A549 (cell line): ENCODE data around the gene NRG3. TPM values are rescaled to one million over a fixed set of nuclear protein-coding genes. Genes with fewer than 3 reads are reported as not detected.

Experiments used
- ATAC-seq, 2 experiments: fragments of 200-7000 bp in 1 of 2; fragments of >200 bp in 1 of 2; cut with Nextera tagmentation in 1 of 2; cut with Tn5 transposase in 1 of 2; 3 replicates each; pipeline versions ENCODE4 v1.8.0 to v1.9.1; 2018 to 2020; ENCODE audit warnings: mild to moderate bottlenecking in 1 of 2, moderate library complexity in 1 of 2
- CTCF ChIA-PET: fragments of 300-600 bp; sonication (Branson Sonifier 250); formaldehyde crosslinking; extraction: SDS; loops from one replicate; lab custom pipeline; 2021; ENCODE audit warnings: antibody characterized with exemption, inconsistent platforms; lab: Yijun Ruan, JAX
- POLR2A ChIA-PET: fragments of 350-600 bp; formaldehyde crosslinking; extraction: SDS; loops from one replicate; lab custom pipeline; 2021; ENCODE audit warnings: antibody characterized with exemption, inconsistent platforms; lab: Yijun Ruan, JAX
- DNase-seq, 2 experiments: peaks; one replicate each; pipeline versions ENCODE4 v3.0.0 to v3.0.0-alpha.2; 2011 to 2016; ENCODE audit warnings: low read depth in 1 of 2, low spot score in 1 of 2
- FAIRE-seq: peaks from 2 replicates; lab custom pipeline; 2011; peaks lifted over from hg19 to GRCh38; lab: Jason Lieb, UNC
- H3K27ac ChIP-seq, 2 experiments: fragments of >200 bp; sonication (Bioruptor Twin); formaldehyde crosslinking; 3 replicates each; pipeline ENCODE4 v1.5.1; 2016 to 2017
- H3K4me1 ChIP-seq: fragments of >200 bp; sonication (Bioruptor Twin); formaldehyde crosslinking; 3 replicates; pipeline ENCODE4 v1.6.1; 2016
- H3K4me2 ChIP-seq: fragments of >200 bp; sonication (Bioruptor Twin); formaldehyde crosslinking; 3 replicates; pipeline ENCODE4 v1.6.1; 2016
- H3K4me3 ChIP-seq: fragments of >200 bp; sonication (Bioruptor Twin); formaldehyde crosslinking; 3 replicates; pipeline ENCODE4 v1.5.1; 2016
- H3K9me3 ChIP-seq: fragments of >200 bp; sonication (Bioruptor Twin); formaldehyde crosslinking; 3 replicates; pipeline ENCODE4 v1.6.1; 2016
- BHLHE40 ChIP-seq: IDR thresholded peaks from 2 replicates; pipeline ENCODE4 v1.6.1; 2012; ENCODE audit warnings: low read depth, low read length, inconsistent platforms
- CEBPB ChIP-seq, 2 experiments: fragments of >200 bp in 1 of 2; sonication (Bioruptor Twin) in 1 of 2; formaldehyde crosslinking in 1 of 2; IDR thresholded peaks; 2 replicates each; pipeline ENCODE4 v1.6.1; 2012 to 2016
- CHD2 ChIP-seq: fragments of 150-350 bp; IDR thresholded peaks from 2 replicates; pipeline ENCODE4 v1.6.1; 2014; ENCODE audit warnings: low read length; ENCODE audit not compliant: partially characterized antibody
- CHD4 ChIP-seq: fragments of 200-600 bp; sonication (generic); IDR thresholded peaks from 2 replicates; pipeline ENCODE4 v1.6.1; 2016; ENCODE audit warnings: antibody characterized with exemption, mild to moderate bottlenecking, borderline replicate concordance
- EHF ChIP-seq: fragments of 250-450 bp; sonication (Bioruptor Pico); IDR thresholded peaks from 2 replicates; pipeline ENCODE4 v1.5.0; 2020; ENCODE audit warnings: mild to moderate bottlenecking
- EP300 ChIP-seq, 2 experiments: fragments of >200 bp; sonication (Bioruptor Twin); formaldehyde crosslinking; IDR thresholded peaks; 2 replicates in 1 of 2; 3 replicates in 1 of 2; pipeline ENCODE4 v1.6.1; 2016 to 2017
- FOSB ChIP-seq: fragments of 250-450 bp; sonication (Bioruptor Pico); IDR thresholded peaks from 2 replicates; pipeline ENCODE4 v1.5.0; 2020; ENCODE audit warnings: mild to moderate bottlenecking, moderate library complexity
- FOSL2 ChIP-seq, 2 experiments: fragments of 450-650 bp in 1 of 2; fragments of >200 bp in 1 of 2; sonication (Bioruptor Twin) in 1 of 2; formaldehyde crosslinking; IDR thresholded peaks; 2 replicates each; pipeline versions ENCODE4 v1.5.0 to v1.6.1; 2016 to 2020; ENCODE audit warnings: mild to moderate bottlenecking in 1 of 2, moderate library complexity in 1 of 2
- HEYL ChIP-seq: fragments of 250-450 bp; sonication (Bioruptor Pico); IDR thresholded peaks from 2 replicates; pipeline ENCODE4 v1.8.0; 2021; ENCODE audit warnings: mild to moderate bottlenecking, moderate library complexity
- JUN ChIP-seq, 2 experiments: fragments of >200 bp; sonication (Bioruptor Twin); formaldehyde crosslinking; IDR thresholded peaks; 2 replicates in 1 of 2; 3 replicates in 1 of 2; pipeline ENCODE4 v1.6.1; 2016 to 2017
- KDM1A ChIP-seq: fragments of 200-600 bp; sonication (generic); IDR thresholded peaks from 2 replicates; pipeline ENCODE4 v1.6.1; 2016; ENCODE audit warnings: low read depth, mild to moderate bottlenecking
- RARB ChIP-seq: fragments of 250-450 bp; sonication (Bioruptor Pico); IDR thresholded peaks from 2 replicates; pipeline ENCODE4 v1.8.0; 2021; ENCODE audit warnings: mild to moderate bottlenecking, moderate library complexity
- RFX5 ChIP-seq: fragments of 450-650 bp; IDR thresholded peaks from 2 replicates; pipeline ENCODE4 v1.7.1; 2014; ENCODE audit warnings: antibody characterized with exemption, mild to moderate bottlenecking, moderate library complexity
- RNF2 ChIP-seq: fragments of 200-600 bp; sonication (generic); IDR thresholded peaks from 2 replicates; pipeline ENCODE4 v1.6.1; 2016; ENCODE audit warnings: low read depth, mild to moderate bottlenecking, antibody characterized with exemption, moderate library complexity, borderline replicate concordance
- WGBS: methylation state at CpG from one replicate; pipeline ENCODE4 v1.1.6; 2017; ENCODE audit errors: missing lambda C conversion rate; 5-methylcytosine and 5-hydroxymethylcytosine counted together
- polyA plus RNA-seq, 4 experiments: library from polyadenylated mRNA; depleted of rRNA in 3 of 4; stranded (reverse); fragments of >200 nt; fragmentation: RNase III in 1 of 4; extraction: RNeasy Plus Mini Kit Qiagen cat#74134 plus additional on column Dnase treatment in 1 of 4; gene quantifications; 2 replicates in 3 of 4; 3 replicates in 1 of 4; pipeline ENCODE4 v1.2.3, GENCODE V29; 2011 to 2017
- TF ChIP-seq, protein P1 (sequence below): fragments of 200-600 bp; sonication (generic); IDR thresholded peaks from 2 replicates; pipeline ENCODE4 v1.6.1; 2016; ENCODE audit warnings: antibody characterized with exemption, mild to moderate bottlenecking, moderate library complexity
- TF ChIP-seq, protein P2 (sequence below): fragments of >200 bp; sonication (Bioruptor Twin); formaldehyde crosslinking; IDR thresholded peaks from 3 replicates; pipeline ENCODE4 v1.6.1; 2016
- TF ChIP-seq, protein P3 (sequence below): IDR thresholded peaks from 2 replicates; pipeline ENCODE4 v1.6.1; 2012
- TF ChIP-seq, protein P4 (sequence below): fragments of 150-350 bp; IDR thresholded peaks from 2 replicates; pipeline ENCODE4 v1.6.1; 2014; ENCODE audit warnings: low read depth, mild to moderate bottlenecking, low read length
- TF ChIP-seq, protein P5 (sequence below): fragments of 250-450 bp; sonication (Bioruptor Pico); IDR thresholded peaks from 2 replicates; pipeline ENCODE4 v1.5.0; 2021; ENCODE audit warnings: mild to moderate bottlenecking, moderate library complexity, borderline replicate concordance
- TF ChIP-seq, protein P6 (sequence below): fragments of 450-650 bp; IDR thresholded peaks from 2 replicates; pipeline ENCODE4 v1.6.1; 2014; ENCODE audit warnings: antibody characterized with exemption
- TF ChIP-seq, protein P7 (sequence below): fragments of >200 bp; sonication (Bioruptor Twin); formaldehyde crosslinking; IDR thresholded peaks from 3 replicates; pipeline ENCODE4 v1.5.1; 2016

NRG3 gene
- polyA plus RNA-seq, 2 of the 4 experiments (the other 2 are of a cell fraction): not detected

DNA sequence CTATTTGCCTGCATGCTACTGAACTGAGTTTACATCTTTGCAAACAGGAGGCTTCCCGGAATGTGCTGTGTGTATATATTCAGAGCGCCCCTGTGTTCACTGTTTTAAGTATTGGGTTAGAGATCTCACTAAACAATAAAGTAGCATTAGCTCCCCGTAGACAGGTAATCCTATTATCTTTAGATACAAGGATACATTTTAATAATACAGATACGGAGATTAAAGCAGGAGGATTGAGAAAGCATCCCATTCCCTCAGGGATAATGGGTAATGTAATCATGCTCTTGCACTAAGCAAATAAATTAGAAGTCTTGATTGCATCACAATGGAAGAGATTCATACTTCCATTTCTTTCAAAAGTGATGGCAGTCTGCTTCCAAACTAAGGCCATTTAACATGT lies 809.0 kb downstream of the NRG3 start (continued):
- TF ChIP-seq, protein P1, sequence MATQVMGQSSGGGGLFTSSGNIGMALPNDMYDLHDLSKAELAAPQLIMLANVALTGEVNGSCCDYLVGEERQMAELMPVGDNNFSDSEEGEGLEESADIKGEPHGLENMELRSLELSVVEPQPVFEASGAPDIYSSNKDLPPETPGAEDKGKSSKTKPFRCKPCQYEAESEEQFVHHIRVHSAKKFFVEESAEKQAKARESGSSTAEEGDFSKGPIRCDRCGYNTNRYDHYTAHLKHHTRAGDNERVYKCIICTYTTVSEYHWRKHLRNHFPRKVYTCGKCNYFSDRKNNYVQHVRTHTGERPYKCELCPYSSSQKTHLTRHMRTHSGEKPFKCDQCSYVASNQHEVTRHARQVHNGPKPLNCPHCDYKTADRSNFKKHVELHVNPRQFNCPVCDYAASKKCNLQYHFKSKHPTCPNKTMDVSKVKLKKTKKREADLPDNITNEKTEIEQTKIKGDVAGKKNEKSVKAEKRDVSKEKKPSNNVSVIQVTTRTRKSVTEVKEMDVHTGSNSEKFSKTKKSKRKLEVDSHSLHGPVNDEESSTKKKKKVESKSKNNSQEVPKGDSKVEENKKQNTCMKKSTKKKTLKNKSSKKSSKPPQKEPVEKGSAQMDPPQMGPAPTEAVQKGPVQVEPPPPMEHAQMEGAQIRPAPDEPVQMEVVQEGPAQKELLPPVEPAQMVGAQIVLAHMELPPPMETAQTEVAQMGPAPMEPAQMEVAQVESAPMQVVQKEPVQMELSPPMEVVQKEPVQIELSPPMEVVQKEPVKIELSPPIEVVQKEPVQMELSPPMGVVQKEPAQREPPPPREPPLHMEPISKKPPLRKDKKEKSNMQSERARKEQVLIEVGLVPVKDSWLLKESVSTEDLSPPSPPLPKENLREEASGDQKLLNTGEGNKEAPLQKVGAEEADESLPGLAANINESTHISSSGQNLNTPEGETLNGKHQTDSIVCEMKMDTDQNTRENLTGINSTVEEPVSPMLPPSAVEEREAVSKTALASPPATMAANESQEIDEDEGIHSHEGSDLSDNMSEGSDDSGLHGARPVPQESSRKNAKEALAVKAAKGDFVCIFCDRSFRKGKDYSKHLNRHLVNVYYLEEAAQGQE: no peak
- no peak for TF ChIP-seq KDM1A
- TF ChIP-seq JUN (IDR thresholded peaks at IDR 0.05): no peak
- TF ChIP-seq, protein P2, sequence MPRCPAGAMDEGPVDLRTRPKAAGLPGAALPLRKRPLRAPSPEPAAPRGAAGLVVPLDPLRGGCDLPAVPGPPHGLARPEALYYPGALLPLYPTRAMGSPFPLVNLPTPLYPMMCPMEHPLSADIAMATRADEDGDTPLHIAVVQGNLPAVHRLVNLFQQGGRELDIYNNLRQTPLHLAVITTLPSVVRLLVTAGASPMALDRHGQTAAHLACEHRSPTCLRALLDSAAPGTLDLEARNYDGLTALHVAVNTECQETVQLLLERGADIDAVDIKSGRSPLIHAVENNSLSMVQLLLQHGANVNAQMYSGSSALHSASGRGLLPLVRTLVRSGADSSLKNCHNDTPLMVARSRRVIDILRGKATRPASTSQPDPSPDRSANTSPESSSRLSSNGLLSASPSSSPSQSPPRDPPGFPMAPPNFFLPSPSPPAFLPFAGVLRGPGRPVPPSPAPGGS: no peak
- TF ChIP-seq, protein P3, sequence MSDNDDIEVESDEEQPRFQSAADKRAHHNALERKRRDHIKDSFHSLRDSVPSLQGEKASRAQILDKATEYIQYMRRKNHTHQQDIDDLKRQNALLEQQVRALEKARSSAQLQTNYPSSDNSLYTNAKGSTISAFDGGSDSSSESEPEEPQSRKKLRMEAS: no peak

DNA sequence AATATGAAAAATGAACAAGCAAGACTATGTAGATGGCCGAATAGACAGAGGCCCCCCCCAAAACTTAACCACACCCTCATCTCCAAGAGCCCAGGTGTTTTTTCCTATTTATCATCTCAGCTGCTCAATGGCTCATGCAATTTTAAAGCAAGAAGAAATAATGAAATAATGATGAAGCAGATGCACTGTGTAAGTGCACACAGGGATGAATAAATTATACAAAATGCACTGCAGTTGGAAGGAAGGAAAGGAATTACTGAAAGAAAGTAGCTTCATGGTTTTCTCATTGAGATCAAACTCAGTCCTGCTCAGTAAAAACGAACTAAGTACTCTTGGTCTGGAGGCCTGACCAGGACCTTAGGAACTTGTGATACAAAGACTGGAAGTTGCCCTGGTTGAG lies 810.1 kb downstream of the NRG3 start:
- H3K4me3 ChIP-seq: no peak overlapping the region
- no peak overlapping the region for H3K4me2 ChIP-seq
- 5% methylated on average over 2 of the region's 2 CpGs for WGBS
- H3K9me3 ChIP-seq: no peaks in the 10 kb centered on the region
- DNase-seq (no peak), FAIRE-seq (no peak), ATAC-seq (no peak)
- H3K27ac ChIP-seq: no peak overlapping the region
- POLR2A ChIA-PET: no interaction called here
- CTCF ChIA-PET: no interaction called here
- no peak for TF ChIP-seq EHF (CRISPR knock-in tag)
- no peak for TF ChIP-seq CHD4
- no peak for TF ChIP-seq RNF2
- TF ChIP-seq BHLHE40: no peak
- TF ChIP-seq, protein P4, sequence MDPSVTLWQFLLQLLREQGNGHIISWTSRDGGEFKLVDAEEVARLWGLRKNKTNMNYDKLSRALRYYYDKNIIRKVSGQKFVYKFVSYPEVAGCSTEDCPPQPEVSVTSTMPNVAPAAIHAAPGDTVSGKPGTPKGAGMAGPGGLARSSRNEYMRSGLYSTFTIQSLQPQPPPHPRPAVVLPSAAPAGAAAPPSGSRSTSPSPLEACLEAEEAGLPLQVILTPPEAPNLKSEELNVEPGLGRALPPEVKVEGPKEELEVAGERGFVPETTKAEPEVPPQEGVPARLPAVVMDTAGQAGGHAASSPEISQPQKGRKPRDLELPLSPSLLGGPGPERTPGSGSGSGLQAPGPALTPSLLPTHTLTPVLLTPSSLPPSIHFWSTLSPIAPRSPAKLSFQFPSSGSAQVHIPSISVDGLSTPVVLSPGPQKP: no peak
- TF ChIP-seq, protein P5, sequence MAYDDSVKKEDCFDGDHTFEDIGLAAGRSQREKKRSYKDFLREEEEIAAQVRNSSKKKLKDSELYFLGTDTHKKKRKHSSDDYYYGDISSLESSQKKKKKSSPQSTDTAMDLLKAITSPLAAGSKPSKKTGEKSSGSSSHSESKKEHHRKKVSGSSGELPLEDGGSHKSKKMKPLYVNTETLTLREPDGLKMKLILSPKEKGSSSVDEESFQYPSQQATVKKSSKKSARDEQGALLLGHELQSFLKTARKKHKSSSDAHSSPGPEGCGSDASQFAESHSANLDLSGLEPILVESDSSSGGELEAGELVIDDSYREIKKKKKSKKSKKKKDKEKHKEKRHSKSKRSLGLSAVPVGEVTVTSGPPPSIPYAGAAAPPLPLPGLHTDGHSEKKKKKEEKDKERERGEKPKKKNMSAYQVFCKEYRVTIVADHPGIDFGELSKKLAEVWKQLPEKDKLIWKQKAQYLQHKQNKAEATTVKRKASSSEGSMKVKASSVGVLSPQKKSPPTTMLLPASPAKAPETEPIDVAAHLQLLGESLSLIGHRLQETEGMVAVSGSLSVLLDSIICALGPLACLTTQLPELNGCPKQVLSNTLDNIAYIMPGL (CRISPR knock-in tag): no peak
- TF ChIP-seq FOSL2 (IDR thresholded peaks at IDR 0.05): no peak
- TF ChIP-seq FOSL2 (CRISPR knock-in tag; IDR thresholded peaks at IDR 0.05): no peak
- TF ChIP-seq, protein P6, sequence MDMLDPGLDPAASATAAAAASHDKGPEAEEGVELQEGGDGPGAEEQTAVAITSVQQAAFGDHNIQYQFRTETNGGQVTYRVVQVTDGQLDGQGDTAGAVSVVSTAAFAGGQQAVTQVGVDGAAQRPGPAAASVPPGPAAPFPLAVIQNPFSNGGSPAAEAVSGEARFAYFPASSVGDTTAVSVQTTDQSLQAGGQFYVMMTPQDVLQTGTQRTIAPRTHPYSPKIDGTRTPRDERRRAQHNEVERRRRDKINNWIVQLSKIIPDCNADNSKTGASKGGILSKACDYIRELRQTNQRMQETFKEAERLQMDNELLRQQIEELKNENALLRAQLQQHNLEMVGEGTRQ: no peak
- no peak for TF ChIP-seq JUN (IDR thresholded peaks at IDR 0.05)
- H3K4me1 ChIP-seq: no peaks in the 10 kb centered on the region

DNA sequence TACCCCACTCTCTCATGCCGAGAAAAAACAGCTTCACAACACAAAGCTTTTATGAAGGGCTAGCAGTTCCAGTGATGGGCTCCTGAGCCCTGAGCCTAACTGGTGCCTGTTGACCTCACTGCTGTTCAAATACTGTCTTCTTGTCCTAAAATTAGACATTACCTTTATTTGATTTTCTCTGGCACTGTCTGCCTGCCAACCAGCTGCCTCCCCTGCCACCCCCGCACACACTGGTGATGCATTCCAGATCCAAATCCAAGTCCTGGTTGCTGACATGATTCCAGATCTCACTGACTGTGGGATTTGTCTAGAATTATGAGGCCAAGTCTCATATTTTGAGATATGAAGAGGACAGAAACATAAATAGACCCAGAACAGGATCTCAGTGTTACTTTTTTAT lies 816.2 kb downstream of the NRG3 start:
- no peak overlapping the region for H3K27ac ChIP-seq
- no peak for TF ChIP-seq RARB (CRISPR knock-in tag)
- TF ChIP-seq RFX5: no peak
- no peak for TF ChIP-seq FOSB (CRISPR knock-in tag)
- no peak for TF ChIP-seq CEBPB (IDR thresholded peaks at IDR 0.05)
- no peak for TF ChIP-seq EP300 (IDR thresholded peaks at IDR 0.05)
- no peak for TF ChIP-seq HEYL (CRISPR knock-in tag)
- no peak for TF ChIP-seq CHD2
- no peak for TF ChIP-seq EHF (CRISPR knock-in tag)
- TF ChIP-seq, protein P7, sequence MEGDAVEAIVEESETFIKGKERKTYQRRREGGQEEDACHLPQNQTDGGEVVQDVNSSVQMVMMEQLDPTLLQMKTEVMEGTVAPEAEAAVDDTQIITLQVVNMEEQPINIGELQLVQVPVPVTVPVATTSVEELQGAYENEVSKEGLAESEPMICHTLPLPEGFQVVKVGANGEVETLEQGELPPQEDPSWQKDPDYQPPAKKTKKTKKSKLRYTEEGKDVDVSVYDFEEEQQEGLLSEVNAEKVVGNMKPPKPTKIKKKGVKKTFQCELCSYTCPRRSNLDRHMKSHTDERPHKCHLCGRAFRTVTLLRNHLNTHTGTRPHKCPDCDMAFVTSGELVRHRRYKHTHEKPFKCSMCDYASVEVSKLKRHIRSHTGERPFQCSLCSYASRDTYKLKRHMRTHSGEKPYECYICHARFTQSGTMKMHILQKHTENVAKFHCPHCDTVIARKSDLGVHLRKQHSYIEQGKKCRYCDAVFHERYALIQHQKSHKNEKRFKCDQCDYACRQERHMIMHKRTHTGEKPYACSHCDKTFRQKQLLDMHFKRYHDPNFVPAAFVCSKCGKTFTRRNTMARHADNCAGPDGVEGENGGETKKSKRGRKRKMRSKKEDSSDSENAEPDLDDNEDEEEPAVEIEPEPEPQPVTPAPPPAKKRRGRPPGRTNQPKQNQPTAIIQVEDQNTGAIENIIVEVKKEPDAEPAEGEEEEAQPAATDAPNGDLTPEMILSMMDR: no peak
- TF ChIP-seq, all 56 proteins: peak for 0
- Histone ChIP-seq H3K4me3 (no peak overlapping the region), H3K4me2 (no peak overlapping the region), H3K4me1 (no peaks in the 10 kb centered on the region), H3K9me3 (peaks cover 3% of the 10 kb centered on the region; the same call in 1 of the 3 replicates)
- ChIA-PET POLR2A (no interaction called here), CTCF (no interaction called here)
- WGBS: 38% methylated on average over 2 of the region's 2 CpGs
- FAIRE-seq (no peak), ATAC-seq (no peak), DNase-seq (no peak)
